ENCODE measurements around the gene MAPK8IP3.
A peak's percentile ranks its signal among the peaks of the same experiment; 100 is the strongest.

The MAPK8IP3 gene

GRCh38 chr16:1677942-1678499 is 28.0 kb upstream of the MAPK8IP3 start, which contains the start of gene JPT2:
Gene JPT2 (plus strand): TSS chr16:1678279. CDS start chr16:1678313, 34 bp downstream.
- Histone ChIP-seq H3K27ac (ENCODE audit: insufficient read depth, low read depth, low read length, poor library complexity, severe bottlenecking) (peak within 1 kb of the TSS; percentile 44), H3K36me3 (ENCODE audit: control insufficient read depth, insufficient read depth, low read length) (peaks cover 12% of the 10 kb centered on the region), H3K4me1 (ENCODE audit: control insufficient read depth, insufficient read depth, low read length) (peaks cover 12% of the 10 kb centered on the region), H3K27me3 (ENCODE audit: control insufficient read depth, insufficient read depth, low read length, poor library complexity, severe bottlenecking) (no peaks in the 10 kb centered on the region), H3K4me3 (ENCODE audit: insufficient read depth, low read depth, low read length) (peak within 1 kb of the TSS; percentile 94), H3K9me3 (ENCODE audit: control insufficient read depth, low read length) (no peaks in the 10 kb centered on the region)
- WGBS, 2 experiments: 0 to 1% methylated on average over 79 of the region's 79 CpGs

DNA sequence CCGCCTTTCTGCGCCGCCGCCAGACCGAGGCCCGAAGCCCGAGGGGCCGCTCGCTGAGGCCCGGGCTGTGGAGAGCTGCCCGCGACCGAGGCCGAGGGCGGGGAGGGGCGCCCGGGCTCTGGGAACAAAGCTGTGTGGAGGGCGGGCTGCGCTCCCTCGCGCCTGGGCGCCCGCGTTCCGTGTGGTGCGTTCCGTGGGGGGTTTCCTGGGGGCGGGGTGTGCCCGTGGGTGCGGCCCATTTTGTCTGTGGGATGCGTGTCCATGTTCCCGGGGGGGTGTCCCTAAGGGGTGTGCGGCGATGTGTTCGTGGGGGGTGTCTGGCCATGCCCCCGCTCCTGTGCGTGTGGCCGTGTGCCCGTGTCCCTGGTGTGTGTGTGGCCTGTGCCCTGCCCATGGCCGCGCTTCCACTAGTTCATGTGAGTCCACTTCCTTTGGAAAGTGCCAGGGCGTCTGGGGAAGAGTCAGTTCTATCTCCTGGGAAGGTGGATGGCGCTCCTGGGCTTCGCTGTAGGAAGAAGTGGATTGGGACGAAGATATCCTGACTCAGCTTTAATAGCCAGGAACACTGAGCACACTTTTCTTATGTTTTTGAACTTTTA is 27.4 kb upstream of the MAPK8IP3 start:
- Histone ChIP-seq H3K4me3 (ENCODE audit: insufficient read depth, low read depth, low read length) (peak overlapping the region; percentile 94), H3K27me3 (ENCODE audit: control insufficient read depth, insufficient read depth, low read length, poor library complexity, severe bottlenecking) (no peaks in the 10 kb centered on the region), H3K9me3 (ENCODE audit: control insufficient read depth, low read length) (no peaks in the 10 kb centered on the region), H3K27ac (ENCODE audit: insufficient read depth, low read depth, low read length, poor library complexity, severe bottlenecking) (peak overlapping the region; percentile 44), H3K36me3 (ENCODE audit: control insufficient read depth, insufficient read depth, low read length) (peaks cover 17% of the 10 kb centered on the region), H3K4me1 (ENCODE audit: control insufficient read depth, insufficient read depth, low read length) (peaks cover 12% of the 10 kb centered on the region)
- 1% methylated on average over 45 of the region's 45 CpGs for WGBS, 2 experiments

DNA sequence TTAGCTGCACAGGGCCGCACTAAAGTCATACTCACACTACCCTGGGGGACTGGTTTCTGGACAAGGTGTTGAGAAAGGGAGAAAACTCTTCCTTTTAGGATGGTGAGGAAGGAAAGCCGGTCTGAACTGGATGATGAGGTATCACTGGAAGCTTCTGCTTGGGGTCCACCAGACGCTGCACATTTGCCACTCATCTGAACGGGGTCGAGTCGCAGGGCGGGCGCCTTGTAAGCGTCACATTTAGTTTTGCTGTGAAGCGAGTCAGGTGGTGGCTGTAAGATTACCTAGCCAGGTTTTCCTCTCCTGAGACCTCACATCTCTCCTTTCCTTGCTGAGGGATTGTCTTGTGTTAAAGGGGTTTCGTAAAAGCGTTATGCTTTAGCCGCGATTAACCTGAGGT is 25.6 kb upstream of the MAPK8IP3 start:
- peak overlapping the region; percentile 63 for H3K27ac ChIP-seq (ENCODE audit: insufficient read depth, low read depth, low read length, poor library complexity, severe bottlenecking)

GRCh38 chr16:1681032-1681431 is 25.0 kb upstream of the MAPK8IP3 start:
- Histone ChIP-seq H3K27ac (ENCODE audit: insufficient read depth, low read depth, low read length, poor library complexity, severe bottlenecking) (no peak overlapping the region), H3K9me3 (ENCODE audit: control insufficient read depth, low read length) (no peaks in the 10 kb centered on the region), H3K36me3 (ENCODE audit: control insufficient read depth, insufficient read depth, low read length) (peaks cover 20% of the 10 kb centered on the region), H3K27me3 (ENCODE audit: control insufficient read depth, insufficient read depth, low read length, poor library complexity, severe bottlenecking) (no peaks in the 10 kb centered on the region), H3K4me1 (ENCODE audit: control insufficient read depth, insufficient read depth, low read length) (peaks cover 12% of the 10 kb centered on the region), H3K4me3 (ENCODE audit: insufficient read depth, low read depth, low read length) (peak overlapping the region; percentile 1)
- WGBS, 2 experiments: 59 to 70% methylated on average over 10 of the region's 10 CpGs

More for the DNA sequence above, 25.6 kb upstream of the MAPK8IP3 start:
- Histone ChIP-seq H3K4me1 (ENCODE audit: control insufficient read depth, insufficient read depth, low read length) (peaks cover 12% of the 10 kb centered on the region), H3K9me3 (ENCODE audit: control insufficient read depth, low read length) (no peaks in the 10 kb centered on the region), H3K27me3 (ENCODE audit: control insufficient read depth, insufficient read depth, low read length, poor library complexity, severe bottlenecking) (no peaks in the 10 kb centered on the region), H3K4me3 (ENCODE audit: insufficient read depth, low read depth, low read length) (peak overlapping the region; percentile 19), H3K36me3 (ENCODE audit: control insufficient read depth, insufficient read depth, low read length) (peaks cover 13% of the 10 kb centered on the region)
- WGBS, 2 experiments: 93% methylated on average over 12 to 14 of the region's 14 CpGs

- Histone ChIP-seq H3K4me3 (ENCODE audit: insufficient read depth, low read depth, low read length) (no peak overlapping the region), H3K27ac (ENCODE audit: insufficient read depth, low read depth, low read length, poor library complexity, severe bottlenecking) (no peak overlapping the region), H3K9me3 (ENCODE audit: control insufficient read depth, low read length) (no peaks in the 10 kb centered on the region), H3K4me1 (ENCODE audit: control insufficient read depth, insufficient read depth, low read length) (no peaks in the 10 kb centered on the region), H3K27me3 (ENCODE audit: control insufficient read depth, insufficient read depth, low read length, poor library complexity, severe bottlenecking) (no peaks in the 10 kb centered on the region), H3K36me3 (ENCODE audit: control insufficient read depth, insufficient read depth, low read length) (peaks cover 53% of the 10 kb centered on the region)
- 95 to 97% methylated on average over 17 of the region's 17 CpGs for WGBS, 2 experiments
These were observed 18.3 kb upstream of the MAPK8IP3 start for GRCh38 chr16:1687427-1688316.

GRCh38 chr16:1688807-1689560 is 17.0 kb upstream of the MAPK8IP3 start:
- peaks cover 57% of the 10 kb centered on the region for H3K36me3 ChIP-seq (ENCODE audit: control insufficient read depth, insufficient read depth, low read length)
- no peaks in the 10 kb centered on the region for H3K9me3 ChIP-seq (ENCODE audit: control insufficient read depth, low read length)
- no peaks in the 10 kb centered on the region for H3K4me1 ChIP-seq (ENCODE audit: control insufficient read depth, insufficient read depth, low read length)
- no peak overlapping the region for H3K27ac ChIP-seq (ENCODE audit: insufficient read depth, low read depth, low read length, poor library complexity, severe bottlenecking)
- H3K27me3 ChIP-seq (ENCODE audit: control insufficient read depth, insufficient read depth, low read length, poor library complexity, severe bottlenecking): no peaks in the 10 kb centered on the region
- WGBS, 2 experiments: 95 to 97% methylated on average over 10 of the region's 10 CpGs
- H3K4me3 ChIP-seq (ENCODE audit: insufficient read depth, low read depth, low read length): no peak overlapping the region

GRCh38 chr16:1689853-1690252 is 16.1 kb upstream of the MAPK8IP3 start:
- H3K4me1 ChIP-seq (ENCODE audit: control insufficient read depth, insufficient read depth, low read length): no peaks in the 10 kb centered on the region
- H3K9me3 ChIP-seq (ENCODE audit: control insufficient read depth, low read length): no peaks in the 10 kb centered on the region
- WGBS, 2 experiments: 96% methylated on average over 13 of the region's 13 CpGs
- peaks cover 57% of the 10 kb centered on the region for H3K36me3 ChIP-seq (ENCODE audit: control insufficient read depth, insufficient read depth, low read length)
- H3K27ac ChIP-seq (ENCODE audit: insufficient read depth, low read depth, low read length, poor library complexity, severe bottlenecking): no peak overlapping the region
- H3K4me3 ChIP-seq (ENCODE audit: insufficient read depth, low read depth, low read length): no peak overlapping the region
- H3K27me3 ChIP-seq (ENCODE audit: control insufficient read depth, insufficient read depth, low read length, poor library complexity, severe bottlenecking): no peaks in the 10 kb centered on the region

- H3K27ac ChIP-seq (ENCODE audit: insufficient read depth, low read depth, low read length, poor library complexity, severe bottlenecking): no peak overlapping the region
- peaks cover 55% of the 10 kb centered on the region for H3K36me3 ChIP-seq (ENCODE audit: control insufficient read depth, insufficient read depth, low read length)
- 89 to 93% methylated on average over 1 of the region's 1 CpG for WGBS, 2 experiments
- no peaks in the 10 kb centered on the region for H3K4me1 ChIP-seq (ENCODE audit: control insufficient read depth, insufficient read depth, low read length)
- no peaks in the 10 kb centered on the region for H3K9me3 ChIP-seq (ENCODE audit: control insufficient read depth, low read length)
- no peak overlapping the region for H3K4me3 ChIP-seq (ENCODE audit: insufficient read depth, low read depth, low read length)
- no peaks in the 10 kb centered on the region for H3K27me3 ChIP-seq (ENCODE audit: control insufficient read depth, insufficient read depth, low read length, poor library complexity, severe bottlenecking)
These were observed 15.2 kb upstream of the MAPK8IP3 start for GRCh38 chr16:1690810-1691209.

DNA sequence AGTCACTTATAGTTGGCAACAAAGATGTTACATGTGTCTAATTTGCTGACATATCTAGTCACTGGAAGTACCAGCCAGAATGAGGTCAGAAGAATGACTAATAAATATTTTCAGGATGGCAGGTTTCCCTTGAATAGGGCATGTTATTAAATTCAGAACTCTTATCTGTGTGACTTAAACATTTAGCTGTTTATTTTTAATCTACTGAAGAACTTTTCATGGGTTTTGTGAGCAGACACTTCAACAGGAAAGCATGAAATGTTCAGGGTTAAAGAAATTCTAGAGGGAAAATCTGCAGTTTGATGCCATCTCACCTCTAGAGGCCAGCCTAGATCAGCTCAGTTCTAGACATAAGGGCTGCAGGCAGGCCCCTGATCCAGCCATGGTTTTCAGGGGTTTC is 14.7 kb upstream of the MAPK8IP3 start:
- Histone ChIP-seq H3K36me3 (ENCODE audit: control insufficient read depth, insufficient read depth, low read length) (peaks cover 57% of the 10 kb centered on the region), H3K9me3 (ENCODE audit: control insufficient read depth, low read length) (no peaks in the 10 kb centered on the region), H3K4me3 (ENCODE audit: insufficient read depth, low read depth, low read length) (no peak overlapping the region)

More for the DNA sequence above, 14.7 kb upstream of the MAPK8IP3 start:
- H3K4me1 ChIP-seq (ENCODE audit: control insufficient read depth, insufficient read depth, low read length): no peaks in the 10 kb centered on the region
- no peak overlapping the region for H3K27ac ChIP-seq (ENCODE audit: insufficient read depth, low read depth, low read length, poor library complexity, severe bottlenecking)
- H3K27me3 ChIP-seq (ENCODE audit: control insufficient read depth, insufficient read depth, low read length, poor library complexity, severe bottlenecking): no peaks in the 10 kb centered on the region
